GM19099 (cell line): ENCODE measurements around the gene SMIM33.

ENCODE experiments used
- POLR2A ChIP-seq: IDR thresholded peaks from 3 replicates; pipeline ENCODE4 v1.6.1; 2011; ENCODE audit warnings: low read depth; ENCODE audit not compliant: insufficient read length; ENCODE audit errors: extremely low read depth

Gene SMIM33

GRCh38 chr5:139470821-139471300 is at the start of gene SMIM33:
Gene SMIM33, plus strand, starts transcription at chr5:139471004. Its CDS starts 118 bp downstream, at chr5:139471122.
- no peak for TF ChIP-seq POLR2A

DNA sequence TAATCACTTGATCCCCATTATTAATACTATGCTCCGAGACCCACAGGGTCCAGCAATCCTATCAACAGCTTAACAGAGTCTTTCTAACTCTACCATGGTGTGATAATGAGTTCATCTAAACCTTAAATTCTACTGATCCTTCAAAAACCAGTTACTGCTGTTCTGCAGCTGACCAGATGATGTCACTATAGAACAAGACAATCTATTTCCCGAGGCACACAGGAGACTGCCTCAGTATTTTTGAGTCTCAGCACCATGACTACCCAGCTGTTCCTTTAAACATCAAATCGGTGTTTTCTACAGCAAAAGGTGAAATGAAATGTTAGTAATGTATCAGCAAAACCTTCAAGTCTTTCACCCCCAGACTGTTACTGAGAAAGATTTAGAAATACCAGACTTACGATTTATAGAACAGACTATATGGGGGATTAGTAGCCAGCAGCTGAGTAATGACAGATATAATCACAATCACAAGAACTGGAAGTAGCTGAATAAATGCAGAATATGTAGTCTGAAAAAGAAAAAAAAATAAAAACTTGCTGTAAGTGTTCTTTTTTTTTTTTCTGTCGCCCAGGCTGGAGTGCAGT is 48.4 kb upstream of the SMIM33 start:
- TF ChIP-seq POLR2A = no peak

- no peak for TF ChIP-seq POLR2A
Measured at GRCh38 chr5:139425497-139425896, 45.3 kb upstream of the SMIM33 start.

DNA sequence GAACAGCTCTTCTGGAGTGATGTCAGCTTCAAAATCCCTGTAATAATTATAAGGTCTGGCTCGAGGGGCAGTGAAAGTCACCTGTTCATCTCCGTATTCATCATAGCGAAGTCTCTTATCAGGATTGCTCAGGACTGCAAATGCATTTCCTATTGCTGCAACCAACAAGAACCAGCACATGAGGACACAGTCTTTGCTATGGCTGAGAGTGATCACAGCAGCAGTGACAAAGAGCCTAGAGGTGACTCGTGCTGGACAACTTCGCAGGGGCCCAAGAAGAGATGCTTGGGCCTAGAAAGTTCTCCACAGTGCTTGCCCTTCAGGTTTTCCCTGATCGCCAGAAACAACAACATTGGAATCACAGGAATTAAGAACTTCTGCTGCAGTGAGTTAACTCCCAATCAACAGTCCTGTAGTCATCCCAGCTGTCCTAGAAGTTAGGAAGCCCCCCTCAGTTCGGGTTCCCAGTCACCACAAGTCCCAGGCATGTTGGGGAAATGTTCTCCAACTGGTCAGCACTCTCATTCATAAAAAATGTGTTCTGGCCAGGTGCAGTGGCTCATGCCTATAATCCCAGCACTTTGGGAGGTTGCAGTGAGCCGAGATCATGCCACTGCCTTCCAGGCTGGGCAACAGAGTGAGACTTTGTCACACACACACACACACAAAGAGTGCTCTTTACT is 44.5 kb upstream of the SMIM33 start:
- no peak for TF ChIP-seq POLR2A

DNA sequence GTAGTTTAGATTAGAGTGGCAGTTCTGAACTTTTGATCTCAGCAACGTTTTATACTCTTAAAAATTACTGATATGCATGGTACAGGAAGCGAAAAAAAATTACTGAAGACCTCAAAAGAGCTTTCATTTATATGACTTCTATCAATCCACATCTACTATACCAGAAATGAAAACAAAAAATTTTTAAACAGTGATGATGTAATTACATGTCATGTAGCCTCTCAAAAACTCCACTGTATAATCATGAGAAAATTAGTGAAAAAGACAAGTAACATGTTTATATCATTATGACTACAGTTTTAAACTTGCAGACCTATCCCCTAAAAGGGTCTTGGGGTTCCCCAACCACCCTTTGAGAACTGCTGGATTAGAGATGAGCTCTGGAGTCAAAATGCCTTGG is 40.8 kb upstream of the SMIM33 start:
- no peak for TF ChIP-seq POLR2A

- TF ChIP-seq POLR2A = no peak
Measured at GRCh38 chr5:139431706-139432105, 39.1 kb upstream of the SMIM33 start.

DNA sequence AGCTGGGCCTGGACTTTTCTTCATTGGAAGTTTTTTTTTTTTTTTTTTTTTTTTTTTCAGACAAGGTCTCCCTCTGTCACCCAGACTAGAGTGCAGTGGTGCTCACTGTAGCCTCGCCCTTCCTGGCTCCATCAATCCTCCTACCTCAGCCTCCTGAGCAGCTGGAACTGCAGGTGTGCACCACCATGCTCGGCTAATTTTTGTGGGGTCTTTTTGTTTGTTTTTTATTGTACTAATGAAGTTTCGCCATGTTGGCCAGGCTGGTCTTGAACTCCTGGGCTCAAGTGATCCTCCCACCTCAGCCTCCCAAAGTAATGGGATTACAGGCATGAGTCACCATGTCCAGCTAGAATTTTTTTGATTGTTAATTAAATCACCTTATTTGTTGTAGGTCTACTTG is 35.1 kb upstream of the SMIM33 start:
- no peak for TF ChIP-seq POLR2A

GRCh38 chr5:139438707-139439012 is 32.1 kb upstream of the SMIM33 start:
- TF ChIP-seq POLR2A = no peak

- peak; percentile 64 for TF ChIP-seq POLR2A
Measured at GRCh38 chr5:139439013-139439903, 31.5 kb upstream of the SMIM33 start, which contains the start of gene DNAJC18. Gene DNAJC18, minus strand, starts transcription at chr5:139439525. Its CDS starts 80 bp downstream, at chr5:139439445.

DNA sequence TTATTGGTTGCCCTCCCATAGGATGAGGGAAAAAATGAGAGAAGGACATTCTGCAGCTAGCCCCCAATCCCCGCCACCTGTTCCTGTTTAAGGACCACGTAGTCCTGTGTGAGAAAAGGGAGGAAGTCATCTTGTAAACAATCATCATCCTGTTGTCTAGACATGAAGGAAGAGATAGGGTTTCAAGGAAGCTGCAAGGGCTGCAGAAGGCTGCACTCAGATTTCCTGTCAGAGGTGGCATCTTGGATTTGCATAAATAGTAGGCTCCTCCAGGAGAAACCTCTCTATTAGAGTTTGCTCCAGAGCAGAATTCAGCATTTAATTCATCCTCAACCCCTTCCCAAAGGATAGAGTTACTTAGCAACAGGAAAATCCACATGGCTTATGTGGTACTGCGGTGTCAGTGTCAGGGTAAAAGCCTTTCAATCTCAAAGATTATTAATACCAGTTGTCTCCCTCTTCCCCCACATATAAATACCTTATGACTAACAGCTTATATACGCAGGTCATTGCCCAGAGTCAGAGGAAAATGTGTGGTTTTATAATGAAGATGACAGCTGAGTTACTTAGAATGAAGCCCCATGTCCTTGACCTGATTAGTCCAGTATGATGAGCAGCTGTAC is 26.9 kb upstream of the SMIM33 start:
- TF ChIP-seq POLR2A = no peak

DNA sequence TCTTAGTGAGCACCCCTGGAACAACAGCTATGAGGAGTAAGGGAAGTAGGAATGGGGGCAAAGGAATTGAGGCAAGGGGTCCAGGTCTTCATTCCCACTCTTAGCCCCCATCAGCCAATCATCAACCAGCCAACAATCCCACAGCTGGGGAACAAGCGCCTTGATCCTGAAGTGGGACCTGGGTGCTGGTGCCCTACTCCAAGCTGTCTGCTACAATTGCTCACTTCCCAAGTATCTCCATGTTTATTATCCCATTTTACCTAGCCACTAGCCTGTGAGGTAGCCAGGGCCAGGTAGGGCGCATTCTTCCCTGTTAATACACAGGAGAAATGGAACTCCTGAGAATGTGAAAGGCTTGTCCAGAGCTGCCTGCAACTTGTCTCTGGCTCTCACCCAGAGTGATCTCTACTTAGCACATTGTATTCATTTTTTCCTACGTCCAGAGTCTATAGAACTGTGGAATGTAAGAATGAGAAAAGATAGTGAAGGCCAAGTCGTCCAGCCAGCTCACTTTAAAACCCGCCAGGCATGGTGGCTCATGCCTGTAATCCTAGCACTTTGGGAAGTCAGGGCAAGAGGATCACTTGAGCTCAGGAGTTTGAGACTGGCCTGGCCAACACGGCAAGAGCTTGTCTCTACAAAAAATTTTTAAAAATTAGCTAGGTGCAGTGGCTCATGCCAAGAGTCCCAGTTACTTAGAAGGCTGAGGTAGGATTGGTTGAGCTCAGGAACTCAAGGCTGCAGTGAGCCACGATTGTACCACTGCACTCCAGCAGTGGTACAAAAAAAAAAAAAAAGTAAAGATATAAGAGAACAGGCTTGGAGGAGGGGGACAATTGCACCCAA is 25.3 kb upstream of the SMIM33 start:
- no peak for TF ChIP-seq POLR2A

GRCh38 chr5:139446956-139447779 is 23.6 kb upstream of the SMIM33 start:
- no peak for TF ChIP-seq POLR2A

DNA sequence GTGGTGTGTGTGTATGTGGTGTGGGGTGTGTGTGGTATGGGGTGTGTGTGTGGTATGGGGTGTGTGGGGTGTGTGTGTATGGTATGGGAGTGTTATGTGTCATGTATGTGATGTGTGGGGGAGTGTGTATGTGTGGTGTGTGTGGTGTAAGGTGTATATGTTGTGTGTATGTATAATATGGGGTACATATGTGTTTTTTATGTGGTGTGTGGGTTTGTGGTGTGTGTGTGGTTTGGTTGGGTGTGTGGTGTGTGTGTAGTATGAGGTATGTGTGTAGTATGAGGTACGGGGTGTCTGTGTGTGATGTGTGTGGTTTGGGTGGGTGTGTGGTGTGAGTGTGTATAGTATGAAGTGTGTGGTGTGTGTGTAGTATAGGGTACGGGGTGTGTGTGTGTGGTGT is 19.6 kb upstream of the SMIM33 start:
- no peak for TF ChIP-seq POLR2A
